KOPT-K1 (cell line): Measurements from ENCODE around the gene UVRAG.
"Not testable (repeated sequence)": the region's sequence is repeated elsewhere in the genome, so short reads cannot be mapped to it uniquely, and the experiment has no call there.

Experiments
- H3K27ac ChIP-seq: fragments of 200-600 bp; sonication (generic); 2 replicates; pipeline ENCODE4 v1.5.1; 2016; ENCODE audit warnings: antibody characterized with exemption, mild to moderate bottlenecking, low read depth, low read length; ENCODE audit not compliant: poor library complexity, severe bottlenecking
- H3K36me3 ChIP-seq: fragments of 200-600 bp; sonication (generic); 2 replicates; pipeline ENCODE4 v1.5.1; 2017; ENCODE audit warnings: antibody characterized with exemption, mild to moderate bottlenecking, low read length, moderate library complexity; ENCODE audit not compliant: insufficient read depth
- H3K9me3 ChIP-seq: fragments of 200-600 bp; sonication (generic); 2 replicates; pipeline ENCODE4 v1.5.1; 2017; ENCODE audit warnings: antibody characterized with exemption, low read length, mild to moderate bottlenecking; ENCODE audit not compliant: insufficient read depth, poor library complexity, severe bottlenecking

The UVRAG gene

DNA sequence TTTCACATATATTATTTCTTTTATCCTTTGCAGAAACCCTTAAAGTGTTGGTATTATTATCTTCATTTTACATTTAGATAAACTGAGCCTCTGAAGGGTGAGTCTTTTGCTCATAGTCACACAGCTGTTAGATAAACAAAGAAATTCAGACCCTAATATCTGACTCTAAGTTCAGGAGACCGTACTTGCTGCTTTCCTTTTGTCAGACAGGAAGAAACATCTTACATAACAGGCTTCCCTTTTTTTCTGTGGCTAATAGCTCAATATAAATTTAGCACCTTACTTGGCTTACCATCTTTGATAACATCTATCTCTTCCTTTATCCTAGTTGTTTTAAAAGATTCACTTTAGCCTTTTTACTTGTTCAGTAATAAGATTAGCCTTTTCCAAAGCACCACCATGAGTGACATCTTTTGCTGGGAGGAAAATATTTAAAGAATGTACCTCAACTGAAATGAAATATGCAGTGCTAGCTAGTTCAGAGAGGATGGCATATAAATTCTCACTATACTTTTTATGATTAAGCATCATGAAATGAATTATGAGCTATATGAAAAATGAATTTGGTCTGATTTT, 262.7 kb downstream of the UVRAG start:
- Histone ChIP-seq H3K36me3 (0 out of 2 replicates have a peak, but pooled peaks cover 5% of the 10 kb centered on the region), H3K27ac (no peak overlapping the region), H3K9me3 (peaks cover 4% of the 10 kb centered on the region)

DNA sequence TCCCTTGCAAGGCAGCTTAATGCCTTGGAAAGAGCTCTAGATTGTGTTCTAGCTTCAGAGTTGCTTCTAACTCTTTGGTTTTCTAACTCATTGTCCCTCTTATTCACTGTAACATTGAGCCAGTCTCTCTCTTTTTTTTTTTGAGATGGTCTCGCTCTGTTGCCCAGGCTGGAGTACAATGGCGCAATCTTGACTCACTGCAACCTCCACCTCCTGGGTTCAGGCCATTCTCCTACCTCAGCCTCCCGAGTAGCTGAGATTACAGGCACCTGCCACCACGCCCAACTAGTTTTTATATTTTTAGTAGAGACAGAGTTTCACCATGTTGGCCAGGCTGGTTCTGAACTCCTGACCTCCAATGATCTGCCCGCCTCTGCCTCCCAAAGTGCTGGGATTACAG, 266.1 kb downstream of the UVRAG start:
- H3K9me3 ChIP-seq, H3K27ac ChIP-seq, H3K36me3 ChIP-seq: not testable (repeated sequence)

DNA sequence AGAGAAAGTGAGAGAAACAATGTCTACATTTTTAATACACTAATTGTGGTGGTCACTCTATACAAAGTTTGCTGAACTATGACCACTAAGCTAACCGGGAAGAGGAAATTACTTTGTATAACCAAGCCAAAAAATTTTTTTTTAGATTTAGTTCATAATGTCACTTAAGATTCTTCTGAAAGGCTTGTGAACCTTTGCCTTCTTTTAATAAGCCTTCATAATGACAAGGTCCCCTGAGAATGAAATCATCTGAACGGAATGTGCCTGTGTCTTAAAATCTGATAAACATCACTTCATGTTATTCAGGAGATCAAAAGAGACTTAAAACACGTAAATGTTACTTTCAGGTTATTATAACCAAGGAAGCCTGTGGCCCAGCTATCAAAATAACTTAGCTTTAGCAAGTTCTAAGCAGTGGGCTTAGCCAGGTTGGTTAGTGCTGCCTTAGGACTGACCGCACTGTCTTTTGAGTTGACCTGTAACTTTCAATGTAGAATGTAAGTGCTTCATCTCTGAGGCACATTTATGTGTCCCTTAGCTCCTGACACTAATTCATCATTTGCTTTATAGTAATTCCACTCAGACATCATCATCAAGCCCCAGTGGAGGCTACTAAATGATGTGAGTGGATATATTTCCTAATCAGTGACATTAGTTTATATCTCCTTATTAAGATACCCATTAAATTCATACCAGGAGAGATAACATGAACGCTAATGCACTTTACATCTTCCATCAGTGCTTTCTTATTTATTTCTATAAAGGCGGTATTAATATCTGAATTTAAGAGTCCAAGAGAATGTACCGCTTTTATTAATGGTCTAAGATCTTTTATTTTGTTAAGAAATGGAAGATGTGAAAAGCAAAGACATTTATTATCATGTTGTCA, 268.8 kb downstream of the UVRAG start:
- Histone ChIP-seq H3K9me3 (no peaks in the 10 kb centered on the region), H3K36me3 (0 out of 2 replicates have a peak, but pooled peaks cover 5% of the 10 kb centered on the region), H3K27ac (no peak overlapping the region)

DNA sequence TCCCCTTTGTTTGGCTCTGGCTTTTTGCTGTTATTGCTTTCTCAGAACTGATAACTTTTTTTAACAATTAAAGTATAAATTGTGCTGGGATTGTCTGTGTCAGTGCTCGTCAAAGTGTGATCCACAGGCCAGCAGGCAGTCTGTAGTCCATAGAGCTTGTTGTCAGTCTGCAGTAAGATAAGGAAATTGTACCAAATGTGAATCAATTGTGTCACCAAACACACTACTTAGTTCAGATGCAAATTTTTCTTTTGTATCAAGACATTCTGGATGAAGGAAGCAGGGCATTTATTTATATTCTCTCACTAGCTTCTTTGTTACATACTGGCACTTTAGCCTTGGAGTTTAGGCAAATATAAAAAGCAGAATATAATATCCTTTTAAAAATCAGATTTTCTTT, 270.3 kb downstream of the UVRAG start:
- Histone ChIP-seq H3K27ac (no peak overlapping the region), H3K36me3 (no peaks in the 10 kb centered on the region), H3K9me3 (no peaks in the 10 kb centered on the region)

DNA sequence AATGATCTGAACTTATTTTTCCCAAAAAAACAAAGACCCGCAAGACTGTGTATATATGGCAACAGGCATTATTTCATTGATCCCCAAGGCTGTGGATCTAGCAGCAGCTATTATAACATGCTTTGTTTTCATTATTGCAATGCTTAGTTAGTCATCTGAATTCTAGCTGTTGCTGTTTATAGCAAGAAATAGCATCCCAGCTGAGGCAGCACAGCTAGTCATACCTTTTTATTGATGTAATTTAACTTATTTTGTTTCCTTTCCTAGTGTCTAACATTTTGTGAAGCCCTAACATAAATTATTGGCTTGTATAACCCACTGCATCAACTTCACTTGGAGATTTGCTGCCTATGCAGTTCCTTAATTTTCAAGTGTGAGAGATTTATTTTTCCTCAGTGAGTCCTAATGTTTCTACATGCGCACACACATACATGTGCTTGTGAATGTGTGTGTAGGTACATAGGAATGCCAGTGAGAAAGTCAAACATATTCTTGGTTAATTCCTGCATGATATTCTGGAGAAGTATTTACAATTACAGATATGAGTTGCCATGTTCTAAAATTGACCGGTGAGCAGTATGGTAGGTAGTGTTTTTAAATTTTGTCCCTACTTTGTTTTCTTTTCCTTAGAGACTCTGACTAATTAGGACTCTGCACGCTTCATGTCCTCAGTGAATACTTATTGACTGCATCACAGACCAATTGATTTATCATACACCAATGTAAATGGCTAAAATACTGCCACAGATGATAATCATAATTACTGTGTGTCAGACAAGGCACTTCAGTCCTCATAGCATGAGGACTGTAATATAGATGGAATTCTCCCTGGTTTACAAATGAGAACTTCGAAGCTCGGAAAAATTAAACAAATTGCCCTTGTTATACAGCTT, 272.0 kb downstream of the UVRAG start:
- H3K9me3 ChIP-seq: no peaks in the 10 kb centered on the region
- H3K36me3 ChIP-seq: no peaks in the 10 kb centered on the region
- H3K27ac ChIP-seq: no peak overlapping the region

DNA sequence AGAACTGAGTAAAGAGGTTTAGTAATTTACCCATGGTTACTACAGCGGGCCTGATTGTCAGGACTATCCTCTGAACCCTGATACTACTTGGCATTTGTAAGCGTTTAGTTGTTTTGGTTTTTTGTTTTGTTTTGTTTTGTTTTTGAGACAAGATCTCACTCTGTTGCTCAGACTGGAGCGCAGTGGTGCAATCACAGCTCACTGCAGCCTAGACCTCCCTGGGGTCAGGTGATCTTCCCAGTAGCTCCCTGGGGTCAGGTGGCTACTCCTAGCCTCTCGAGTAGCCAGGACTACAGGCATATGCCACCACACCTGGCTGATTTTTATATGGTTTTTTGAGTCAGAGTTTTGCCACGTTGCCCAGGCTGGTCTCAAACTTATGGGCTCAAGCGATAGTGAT, 272.7 kb downstream of the UVRAG start:
- Histone ChIP-seq H3K9me3 (no peaks in the 10 kb centered on the region), H3K27ac (no peak overlapping the region), H3K36me3 (no peaks in the 10 kb centered on the region)

DNA sequence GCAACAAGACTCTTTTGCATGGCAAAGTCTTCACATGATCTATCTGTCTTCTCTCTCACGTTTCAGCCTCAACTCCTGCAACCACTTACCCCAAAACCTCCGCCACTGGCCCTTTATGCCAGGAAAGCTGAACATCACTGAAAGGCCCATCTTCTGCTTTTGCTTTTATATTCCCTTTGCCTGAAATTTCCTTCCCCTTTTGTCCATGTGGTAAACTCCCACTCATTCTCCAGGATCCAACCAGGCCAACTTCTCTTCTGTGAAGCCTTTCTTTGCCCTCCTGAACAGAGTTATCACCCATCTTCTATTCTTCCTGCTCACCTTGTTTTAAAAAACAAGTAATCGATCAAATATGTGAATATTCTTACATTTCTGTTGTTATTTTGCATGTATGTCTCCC, 273.5 kb downstream of the UVRAG start:
- no peak overlapping the region for H3K27ac ChIP-seq
- no peaks in the 10 kb centered on the region for H3K36me3 ChIP-seq
- no peaks in the 10 kb centered on the region for H3K9me3 ChIP-seq

DNA sequence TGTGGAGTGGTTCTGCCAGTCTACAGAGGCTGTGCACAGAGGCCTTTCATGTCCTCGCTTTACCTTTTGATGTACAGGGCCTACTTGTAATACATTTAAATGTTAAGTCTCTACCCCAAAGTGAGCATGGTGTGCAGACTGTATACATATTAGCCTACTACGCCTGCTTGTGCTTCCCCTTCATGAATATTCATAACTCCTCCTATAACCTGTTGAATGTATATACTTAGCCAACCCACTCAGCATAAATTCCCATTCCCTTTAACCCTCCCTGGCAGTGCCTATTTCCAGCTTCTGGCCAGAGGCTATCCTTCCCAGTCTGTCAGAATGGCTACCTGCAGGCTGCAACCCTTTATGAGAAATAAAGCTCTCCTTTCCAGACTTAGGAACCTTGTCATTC, 275.2 kb downstream of the UVRAG start:
- Histone ChIP-seq H3K36me3 (no peaks in the 10 kb centered on the region), H3K9me3 (no peaks in the 10 kb centered on the region)

DNA sequence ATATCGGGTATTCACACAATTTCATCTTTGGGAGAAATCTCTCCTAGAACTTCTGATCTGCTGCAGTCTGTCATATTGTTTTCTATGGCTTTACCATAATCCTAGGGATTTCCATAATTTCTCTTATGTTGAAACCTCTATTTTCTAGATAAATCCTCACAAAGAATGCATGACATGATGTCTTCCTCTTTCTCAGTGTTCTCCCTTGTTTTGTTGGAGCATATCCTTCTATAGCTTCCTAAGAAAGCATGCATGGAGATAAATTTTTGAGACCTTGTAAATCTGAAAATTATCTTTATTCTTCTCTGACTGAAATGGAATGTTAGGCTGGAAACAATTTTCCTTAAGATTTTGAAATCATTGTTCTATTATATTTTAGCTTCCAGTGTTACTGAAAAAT, 275.8 kb downstream of the UVRAG start:
- no peaks in the 10 kb centered on the region for H3K36me3 ChIP-seq
- no peak overlapping the region for H3K27ac ChIP-seq
- H3K9me3 ChIP-seq: no peaks in the 10 kb centered on the region

More for the DNA sequence above, 275.2 kb downstream of the UVRAG start:
- H3K27ac ChIP-seq: no peak overlapping the region

DNA sequence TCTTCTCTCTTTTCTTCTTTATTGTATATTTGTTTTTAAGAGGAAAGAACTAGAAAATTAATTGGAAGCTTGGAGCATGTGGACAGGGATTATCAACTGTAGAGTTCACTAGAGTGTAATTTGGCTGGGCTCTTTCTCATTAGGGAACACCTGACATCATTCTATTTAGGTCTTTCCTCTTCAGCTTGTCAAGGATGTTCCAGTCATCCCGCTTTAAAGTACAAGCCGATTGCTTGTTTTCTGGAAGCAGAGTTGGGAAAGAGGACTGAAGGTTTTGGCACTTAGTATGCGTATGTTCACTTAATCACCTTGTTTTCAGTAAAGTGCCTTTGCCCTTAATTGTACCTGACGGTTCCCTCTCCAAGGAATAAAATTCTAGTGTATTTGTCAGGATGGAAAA, 279.7 kb downstream of the UVRAG start:
- no peaks in the 10 kb centered on the region for H3K36me3 ChIP-seq
- no peaks in the 10 kb centered on the region for H3K9me3 ChIP-seq
- no peak overlapping the region for H3K27ac ChIP-seq

DNA sequence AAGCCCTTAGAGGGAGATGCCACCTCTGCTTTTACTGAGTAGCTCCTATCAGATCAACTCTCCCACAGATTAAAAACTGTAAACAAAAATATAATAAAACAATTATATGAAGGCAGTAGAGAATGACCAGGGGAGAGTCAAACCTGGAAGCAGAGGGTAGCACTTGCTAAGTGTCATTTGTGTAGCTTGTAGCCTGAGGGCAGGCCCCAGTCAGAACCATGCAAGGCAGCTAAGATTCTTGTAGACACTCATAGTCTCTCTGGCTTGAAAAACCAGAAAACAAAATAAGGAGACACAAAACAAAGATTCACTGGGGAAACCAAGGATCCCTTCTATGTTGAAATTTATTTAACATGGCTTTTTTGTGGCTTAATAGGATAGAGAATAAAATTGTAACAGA, 280.9 kb downstream of the UVRAG start:
- Histone ChIP-seq H3K36me3 (no peaks in the 10 kb centered on the region), H3K27ac (no peak overlapping the region), H3K9me3 (no peaks in the 10 kb centered on the region)

DNA sequence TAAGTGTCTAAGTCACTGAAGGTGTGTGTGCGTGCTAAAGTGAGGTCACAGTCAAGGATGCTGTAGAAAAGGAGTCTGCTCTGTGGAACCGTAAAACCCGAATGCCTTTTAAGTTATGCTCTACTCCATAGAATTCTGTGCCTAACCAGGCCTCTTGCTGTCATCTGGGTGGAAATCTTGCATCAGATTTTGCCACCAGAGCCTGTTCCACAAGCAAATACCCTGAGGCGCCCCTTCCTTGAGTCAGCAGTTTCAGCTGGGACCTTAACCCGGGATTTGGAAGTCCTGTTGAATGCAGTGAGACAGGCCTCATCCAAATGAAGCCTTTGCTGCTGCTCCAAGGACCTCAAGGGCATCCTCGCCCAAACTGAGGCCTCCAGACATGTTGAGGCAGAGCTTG, 281.5 kb downstream of the UVRAG start:
- Histone ChIP-seq H3K27ac (no peak overlapping the region), H3K36me3 (no peaks in the 10 kb centered on the region)

DNA sequence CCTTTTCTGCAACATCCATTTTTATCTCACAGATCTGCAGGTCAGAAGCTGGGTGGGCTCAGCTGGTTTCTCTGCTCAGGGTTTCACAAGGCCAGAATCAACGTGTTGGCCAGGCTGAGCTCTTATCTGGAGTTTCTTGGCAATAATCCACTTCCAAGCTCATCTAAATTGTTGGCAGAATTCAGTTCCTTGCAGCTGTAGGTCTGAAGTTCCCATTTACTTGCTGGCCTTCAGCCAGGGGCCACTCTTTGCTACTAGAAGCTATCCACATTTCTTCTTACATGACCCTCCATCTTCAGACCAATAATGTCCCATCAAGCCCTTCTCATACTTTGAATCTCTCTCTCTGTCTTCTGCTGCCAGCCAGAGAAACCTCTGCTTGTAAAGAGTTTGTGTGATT, 287.8 kb downstream of the UVRAG start:
- no peak overlapping the region for H3K27ac ChIP-seq
- no peaks in the 10 kb centered on the region for H3K36me3 ChIP-seq
- no peaks in the 10 kb centered on the region for H3K9me3 ChIP-seq

More for the DNA sequence above, 281.5 kb downstream of the UVRAG start:
- H3K9me3 ChIP-seq: no peaks in the 10 kb centered on the region

DNA sequence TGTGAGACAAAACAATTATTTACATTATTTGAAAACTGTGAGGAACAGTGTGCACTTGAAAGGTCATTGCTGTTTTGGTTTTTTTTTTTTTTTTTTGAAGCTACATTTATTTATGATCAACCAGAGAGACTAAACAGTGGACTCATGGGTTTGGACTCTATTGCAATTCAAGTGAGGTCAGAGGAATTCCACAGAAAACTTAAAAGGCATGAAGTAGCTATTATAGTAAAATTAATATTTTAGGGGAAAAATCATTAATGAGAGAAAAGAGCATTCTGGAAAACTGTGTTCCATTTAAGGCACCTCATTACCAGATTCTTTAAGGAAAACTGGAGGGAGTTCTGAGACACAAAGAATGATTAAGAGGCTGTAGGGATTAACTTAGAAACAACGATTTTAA, 288.4 kb downstream of the UVRAG start:
- H3K27ac ChIP-seq: no peak overlapping the region
- no peaks in the 10 kb centered on the region for H3K9me3 ChIP-seq
- H3K36me3 ChIP-seq: no peaks in the 10 kb centered on the region

DNA sequence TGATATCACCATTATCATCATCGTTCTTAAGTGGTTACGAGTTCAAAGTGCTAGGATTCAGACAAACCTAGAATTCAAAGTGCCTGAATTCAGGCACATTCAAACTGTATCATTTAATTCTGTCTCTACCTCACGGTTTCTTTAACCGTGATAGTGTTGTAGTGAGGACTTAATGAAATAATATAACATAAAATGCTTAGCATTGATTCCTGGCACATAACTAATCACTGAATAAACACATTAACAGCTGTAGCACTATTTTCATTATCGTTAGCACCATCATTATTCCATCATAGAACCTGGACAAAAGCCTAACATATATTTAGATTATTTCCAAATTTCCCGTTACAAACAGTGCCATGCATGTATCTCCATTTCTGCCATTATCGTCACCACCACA, 289.3 kb downstream of the UVRAG start:
- Histone ChIP-seq H3K27ac (no peak overlapping the region), H3K9me3 (no peaks in the 10 kb centered on the region), H3K36me3 (no peaks in the 10 kb centered on the region)
